Liver (tissue), 9 donors: Measurements from ENCODE around the gene TRIM33. TPM values are rescaled to one million over a fixed set of nuclear protein-coding genes. Genes with fewer than 3 reads are reported as not detected.

Experiments used
- DNase-seq: peaks from one replicate; pipeline ENCODE4 v3.0.0-alpha.2; 2017; ENCODE audit warnings: low spot score
- H3K27ac ChIP-seq, 2 donors: one replicate each; pipeline ENCODE4 v1.7.0; 2013; ENCODE audit warnings: inconsistent platforms in 2 of 2, low read length in 2 of 2, control low read depth in 1 of 2, low read depth in 1 of 2, mild to moderate bottlenecking in 1 of 2
- H3K27me3 ChIP-seq, 4 donors: one replicate each; pipeline versions ENCODE4 v1.6.1 to v1.7.0; 2013; ENCODE audit warnings: low read length in 3 of 4, inconsistent platforms in 1 of 4, mild to moderate bottlenecking in 1 of 4, moderate library complexity in 1 of 4; ENCODE audit not compliant: control insufficient read depth in 4 of 4, insufficient read depth in 4 of 4
- H3K36me3 ChIP-seq, 4 donors: one replicate each; pipeline versions ENCODE4 v1.6.1 to v1.7.0; 2013; ENCODE audit warnings: low read length in 3 of 4, mild to moderate bottlenecking in 3 of 4, low read depth in 1 of 4, moderate library complexity in 1 of 4; ENCODE audit not compliant: control insufficient read depth in 4 of 4, insufficient read depth in 3 of 4
- H3K4me1 ChIP-seq, 4 donors: one replicate each; pipeline versions ENCODE4 v1.6.1 to v1.7.0; 2013; ENCODE audit warnings: low read length in 3 of 4, mild to moderate bottlenecking in 3 of 4, moderate library complexity in 1 of 4; ENCODE audit not compliant: control insufficient read depth in 4 of 4, insufficient read depth in 4 of 4
- H3K4me3 ChIP-seq, 3 donors: one replicate each; pipeline versions ENCODE4 v1.6.1 to v1.7.0; 2013; ENCODE audit warnings: low read length in 3 of 3, control low read depth in 1 of 3, low read depth in 1 of 3, mild to moderate bottlenecking in 1 of 3
- H3K9ac ChIP-seq, 2 donors: one replicate each; pipeline ENCODE4 v1.7.0; 2013; ENCODE audit warnings: low read length in 2 of 2, mild to moderate bottlenecking in 2 of 2, moderate library complexity in 2 of 2, control low read depth in 1 of 2, low read depth in 1 of 2
- H3K9me3 ChIP-seq, 4 donors: one replicate each; pipeline versions ENCODE4 v1.6.1 to v1.7.0; 2013; ENCODE audit warnings: low read length in 3 of 4; ENCODE audit not compliant: control insufficient read depth in 4 of 4
- ATF3 ChIP-seq: IDR thresholded peaks from 2 replicates; pipeline ENCODE4 v1.6.1; 2016; ENCODE audit warnings: antibody characterized with exemption
- EGR1 ChIP-seq, 2 donors: IDR thresholded peaks; 2 replicates each; pipeline ENCODE4 v1.6.1; 2016 to 2018; ENCODE audit warnings: antibody characterized with exemption in 2 of 2, low read depth in 2 of 2
- FOXA1 ChIP-seq: IDR thresholded peaks from 2 replicates; pipeline ENCODE4 v1.6.1; 2016; ENCODE audit warnings: antibody characterized with exemption
- FOXA2 ChIP-seq: IDR thresholded peaks from 2 replicates; pipeline ENCODE4 v1.6.1; 2016; ENCODE audit warnings: antibody characterized with exemption
- GABPA ChIP-seq, 2 donors: IDR thresholded peaks in 1 of 2; conservative IDR thresholded peaks in 1 of 2; 2 replicates each; pipeline ENCODE4 v1.6.1; 2016; ENCODE audit warnings: antibody characterized with exemption in 2 of 2, mild to moderate bottlenecking in 1 of 2, moderate library complexity in 1 of 2
- HNF4G ChIP-seq: IDR thresholded peaks from 2 replicates; pipeline ENCODE4 v1.6.1; 2016; ENCODE audit warnings: antibody characterized with exemption
- JUND ChIP-seq, 2 donors: IDR thresholded peaks; 2 replicates each; pipeline ENCODE4 v1.6.1; 2016; ENCODE audit warnings: antibody characterized with exemption in 2 of 2
- NR2F2 ChIP-seq: IDR thresholded peaks from 2 replicates; pipeline ENCODE4 v1.6.1; 2016; ENCODE audit warnings: antibody characterized with exemption
- RAD21 ChIP-seq, 2 donors: IDR thresholded peaks; 2 replicates each; pipeline ENCODE4 v1.6.1; 2016; ENCODE audit warnings: antibody characterized with exemption in 2 of 2, mild to moderate bottlenecking in 2 of 2
- REST ChIP-seq: IDR thresholded peaks from 2 replicates; pipeline ENCODE4 v1.6.1; 2016; ENCODE audit warnings: antibody characterized with exemption, mild to moderate bottlenecking
- RXRA ChIP-seq, 2 donors: IDR thresholded peaks; 2 replicates each; pipeline ENCODE4 v1.6.1; 2017 to 2018; ENCODE audit warnings: antibody characterized with exemption in 2 of 2, mild to moderate bottlenecking in 1 of 2
- SP1 ChIP-seq: IDR thresholded peaks from 2 replicates; pipeline ENCODE4 v1.6.1; 2018; ENCODE audit warnings: antibody characterized with exemption, mild to moderate bottlenecking
- TAF1 ChIP-seq: conservative IDR thresholded peaks from 2 replicates; pipeline ENCODE4 v1.6.1; 2016; ENCODE audit warnings: antibody characterized with exemption, mild to moderate bottlenecking
- YY1 ChIP-seq: IDR thresholded peaks from 2 replicates; pipeline ENCODE4 v1.6.1; 2016; ENCODE audit warnings: antibody characterized with exemption, mild to moderate bottlenecking
- ZBTB33 ChIP-seq: IDR thresholded peaks from 2 replicates; pipeline ENCODE4 v1.6.1; 2016; ENCODE audit warnings: antibody characterized with exemption
- WGBS: extraction: QIAGEN DNeasy Blood & Tissue Kit; methylation state at CpG from one replicate; pipeline ENCODE4 v1.1.7; 2013; 5-methylcytosine and 5-hydroxymethylcytosine counted together
- polyA plus RNA-seq, 2 donors: library from polyadenylated mRNA; stranded (reverse) in 1 of 2; unstranded in 1 of 2; fragments of 200-250 nt in 1 of 2; fragments of >200 nt in 1 of 2; fragmentation: Nextera tagmentation in 1 of 2; extraction: Ambion mirVana in 1 of 2; gene quantifications; one replicate each; pipeline versions ENCODE4 v1.2.1 to v1.2.3, GENCODE V29; 2013 to 2015
- total RNA-seq, 2 donors: library from RNA; depleted of rRNA; stranded (reverse); fragments of >200 nt; gene quantifications; one replicate each; pipeline ENCODE4 v1.2.3, GENCODE V29; 2014
- TF ChIP-seq, protein P1 (sequence below): IDR thresholded peaks from 2 replicates; pipeline ENCODE4 v1.6.1; 2016; ENCODE audit warnings: antibody characterized with exemption
- donor health status: healthy.
- donor health status: healthy.
- donor health status: healthy.
- donor health status: healthy.
- donor health status: healthy.

TRIM33 gene
- total and polyA plus RNA-seq, 4 donors, result 4.5 to 30.5 (median 16.6) TPM

DNA sequence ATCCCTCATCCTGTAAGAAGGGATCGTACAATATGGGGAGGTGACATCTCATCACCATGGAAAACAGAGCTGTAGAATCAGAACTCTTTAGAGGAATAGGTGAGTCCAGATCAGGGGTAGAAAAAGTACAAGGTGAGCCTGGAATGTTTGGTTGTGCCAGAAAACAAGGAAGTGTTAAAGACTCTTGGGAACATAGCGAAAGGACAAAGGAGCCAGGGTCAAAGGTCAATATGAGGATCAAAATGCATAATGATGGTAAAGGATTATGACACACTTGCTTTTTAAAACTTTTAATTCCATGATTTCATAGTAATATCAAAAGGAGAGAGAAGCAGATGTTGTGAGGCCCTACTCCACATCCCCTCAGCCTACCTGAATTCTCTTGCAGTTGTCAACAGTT is 19.2 kb upstream of the TRIM33 start:
- 89% methylated on average over 2 of the region's 2 CpGs for WGBS
- no peaks in the 10 kb centered on the region for H3K4me1 ChIP-seq
- H3K9ac ChIP-seq, result no peak overlapping the region
- no peaks in the 10 kb centered on the region for H3K36me3 ChIP-seq
- H3K27ac ChIP-seq, result no peak overlapping the region
- no peak overlapping the region for H3K4me3 ChIP-seq
- TF ChIP-seq HNF4G (no peak), YY1 (no peak), NR2F2 (no peak), FOXA1 (no peak), JUND (IDR thresholded peaks at IDR 0.05) (no peak), EGR1 (IDR thresholded peaks at IDR 0.05; ENCODE audit: low read depth in 2 of 2) (no peak)
- no peaks in the 10 kb centered on the region for H3K9me3 ChIP-seq
- DNase-seq, result no peak
- H3K27me3 ChIP-seq, result no peaks in the 10 kb centered on the region

DNA sequence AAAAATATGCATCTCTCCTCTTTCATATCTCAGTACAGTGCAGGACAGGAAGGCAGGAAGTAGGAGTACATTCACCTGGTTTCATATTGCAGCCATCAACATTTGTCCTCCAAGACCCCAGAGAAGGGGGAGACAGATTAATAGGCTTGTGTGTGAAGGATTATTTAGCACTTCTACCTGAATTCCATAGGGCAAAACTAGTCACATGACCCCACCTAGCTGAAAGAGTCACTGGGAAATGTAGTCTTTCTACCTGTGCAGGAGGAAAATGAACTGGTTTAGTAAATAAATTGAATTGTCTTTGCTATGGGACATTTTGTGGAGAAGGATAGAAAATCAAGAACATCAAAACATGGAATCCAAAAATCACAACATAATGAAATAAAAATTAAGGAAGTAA is 13.9 kb upstream of the TRIM33 start:
- Histone ChIP-seq H3K9me3 (no peaks in the 10 kb centered on the region), H3K27ac (no peak overlapping the region), H3K27me3 (no peaks in the 10 kb centered on the region), H3K9ac (no peak overlapping the region), H3K36me3 (no peaks in the 10 kb centered on the region), H3K4me3 (no peak overlapping the region), H3K4me1 (no peaks in the 10 kb centered on the region)
- DNase-seq, result no peak
- TF ChIP-seq NR2F2, result no peak
- no peak for TF ChIP-seq SP1
- TF ChIP-seq RAD21 (IDR thresholded peaks at IDR 0.05), result no peak
- TF ChIP-seq HNF4G, result no peak
- no peak for TF ChIP-seq RXRA (IDR thresholded peaks at IDR 0.05)
- no peak for TF ChIP-seq ZBTB33
- TF ChIP-seq REST, result no peak
- TF ChIP-seq TAF1, result no peak
- TF ChIP-seq JUND (IDR thresholded peaks at IDR 0.05), result no peak
- TF ChIP-seq FOXA2, result no peak
- TF ChIP-seq EGR1 (IDR thresholded peaks at IDR 0.05; ENCODE audit: low read depth in 2 of 2), result no peak
- TF ChIP-seq ATF3, result no peak
- TF ChIP-seq, protein P1, sequence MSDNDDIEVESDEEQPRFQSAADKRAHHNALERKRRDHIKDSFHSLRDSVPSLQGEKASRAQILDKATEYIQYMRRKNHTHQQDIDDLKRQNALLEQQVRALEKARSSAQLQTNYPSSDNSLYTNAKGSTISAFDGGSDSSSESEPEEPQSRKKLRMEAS, result no peak

- no peak for TF ChIP-seq NR2F2
- no peak for TF ChIP-seq EGR1 (IDR thresholded peaks at IDR 0.05; ENCODE audit: low read depth in 2 of 2)
- TF ChIP-seq ATF3, result no peak
- TF ChIP-seq GABPA (IDR thresholded peaks at IDR 0.05 in 1 of 2, conservative IDR thresholded peaks at IDR 0.05 in 1 of 2), result no peak
- WGBS, result 85% methylated on average over 2 of the region's 2 CpGs
- Histone ChIP-seq H3K36me3 (no peaks in the 10 kb centered on the region), H3K9me3 (no peaks in the 10 kb centered on the region), H3K4me1 (no peaks in the 10 kb centered on the region), H3K27me3 (no peaks in the 10 kb centered on the region), H3K4me3 (no peak overlapping the region), H3K9ac (no peak overlapping the region), H3K27ac (no peak overlapping the region)
- DNase-seq, result no peak
These were observed 11.2 kb upstream of the TRIM33 start for GRCh38 chr1:114522264-114522575.
